ENCODE data around the gene ZC3H18.

GRCh38 chr16:88662843-88663606, 92.8 kb downstream of the ZC3H18 start, which contains the start of gene MVD:
- TF ChIP-seq CTCF (IDR thresholded peaks at IDR 0.05) (no peak), POLR2A (IDR thresholded peaks at IDR 0.05) (peak; percentile 43 to 86), EP300 (IDR thresholded peaks at IDR 0.05) (no peak), POLR2AphosphoS5 (IDR thresholded peaks at IDR 0.05) (peak; percentile 81 to 96 (median 91))
